GM12875 (cell line): ENCODE results near the gene F12.

Experiments
- H3K4me3 ChIP-seq: one replicate; pipeline ENCODE4 v1.5.1; 2011; ENCODE audit warnings: low read depth, low read length, control low read depth
- CTCF ChIP-seq: IDR thresholded peaks from 2 replicates; pipeline ENCODE4 v1.5.1; 2011; ENCODE audit warnings: low read depth, mild to moderate bottlenecking, control low read depth, inconsistent platforms, low read length, moderate library complexity, borderline replicate concordance; ENCODE audit not compliant: insufficient read depth

Gene F12

DNA sequence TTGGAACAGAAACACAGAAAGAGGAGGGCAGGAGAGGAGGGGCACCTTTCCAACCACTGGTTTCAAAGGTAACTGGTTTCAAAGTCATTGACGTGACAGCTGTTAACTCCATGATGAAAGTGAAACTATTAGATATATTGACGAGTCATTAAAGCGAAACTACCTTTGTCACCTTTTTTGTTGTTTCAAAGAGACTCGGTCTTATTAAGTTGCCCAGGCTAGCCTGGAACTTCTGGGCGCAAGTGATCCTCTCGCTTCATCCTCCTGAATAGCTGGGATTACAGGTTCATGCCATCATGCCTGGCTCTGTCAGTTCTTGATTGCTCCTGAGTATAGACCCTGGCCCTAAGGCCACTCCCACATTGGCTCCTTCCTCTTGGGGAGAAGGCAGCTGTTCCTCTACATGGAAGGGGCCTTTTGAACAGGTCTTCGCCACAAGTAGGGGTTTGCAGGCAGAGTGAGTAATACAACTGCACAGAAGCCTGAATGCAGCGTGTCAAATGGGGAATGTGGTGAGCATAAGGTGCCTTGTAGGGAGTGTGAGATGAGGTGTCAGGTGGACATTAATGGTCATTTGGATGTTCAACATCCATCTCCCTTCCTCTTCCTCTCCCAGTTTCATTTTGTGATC is 3.4 kb upstream of the F12 start:
- H3K4me3 ChIP-seq, result no peak overlapping the region
- no peak for TF ChIP-seq CTCF

DNA sequence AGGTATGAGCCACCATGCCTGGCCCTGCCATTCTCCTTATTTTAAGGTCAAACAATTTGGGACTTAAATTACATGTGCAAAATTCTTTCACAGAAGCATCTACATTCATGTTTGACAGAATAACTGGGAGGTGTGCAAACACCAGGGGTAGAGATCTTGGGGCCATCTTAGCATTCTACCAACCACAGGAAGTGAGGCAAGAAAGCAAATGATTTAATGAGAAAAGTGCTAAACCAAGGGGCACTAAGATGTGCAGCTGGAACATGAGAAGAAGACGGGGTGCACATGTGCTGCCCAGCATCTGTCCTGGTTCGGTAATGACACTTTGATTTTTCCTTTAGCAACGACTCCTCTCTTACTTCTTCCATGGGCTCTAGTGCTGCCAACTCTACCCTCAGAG is 1.2 kb upstream of the F12 start:
- no peak overlapping the region for H3K4me3 ChIP-seq
- no peak for TF ChIP-seq CTCF

DNA sequence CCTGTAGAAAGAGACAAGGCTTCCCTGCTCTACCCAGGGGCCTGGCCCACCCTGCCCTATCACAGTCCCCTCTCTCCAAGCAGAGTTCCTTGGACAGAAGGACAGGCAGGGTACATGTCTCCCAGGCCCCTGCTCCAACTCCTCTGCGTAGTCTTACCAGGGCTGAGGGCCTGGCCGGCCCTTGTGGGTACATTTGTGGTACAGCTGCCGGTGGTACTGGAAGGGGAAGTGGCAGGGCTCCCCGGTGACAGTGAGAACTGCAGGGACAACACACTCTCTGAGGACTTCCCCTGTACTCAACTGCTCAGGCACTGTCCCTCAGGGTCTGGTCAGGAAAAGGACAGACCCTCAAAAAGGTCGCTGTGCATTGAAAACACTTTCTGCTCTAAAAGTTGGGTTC is 3.6 kb downstream of the F12 start:
- H3K4me3 ChIP-seq, result no peak overlapping the region
- no peak for TF ChIP-seq CTCF

DNA sequence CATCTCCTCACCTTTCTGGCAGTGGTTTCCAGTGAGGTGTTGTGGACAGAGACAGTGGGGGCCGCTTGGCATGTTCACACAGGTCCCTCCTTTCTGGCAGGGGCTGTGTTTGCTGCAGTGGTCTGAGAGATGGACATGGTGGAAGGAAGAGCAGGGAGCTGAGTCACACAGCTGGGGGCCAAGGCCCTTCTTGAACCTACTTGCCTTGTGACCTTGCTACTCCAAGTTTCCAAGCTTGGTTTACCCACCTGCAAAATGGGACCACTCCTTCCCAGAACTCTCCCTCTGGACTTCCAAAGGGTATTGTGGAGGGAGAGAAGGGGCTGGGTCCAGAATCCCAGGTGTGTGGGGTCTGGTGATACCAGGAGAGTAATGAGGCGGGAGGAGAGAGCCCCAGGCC is 4.1 kb downstream of the F12 start:
- H3K4me3 ChIP-seq, result no peak overlapping the region
- no peak for TF ChIP-seq CTCF

DNA sequence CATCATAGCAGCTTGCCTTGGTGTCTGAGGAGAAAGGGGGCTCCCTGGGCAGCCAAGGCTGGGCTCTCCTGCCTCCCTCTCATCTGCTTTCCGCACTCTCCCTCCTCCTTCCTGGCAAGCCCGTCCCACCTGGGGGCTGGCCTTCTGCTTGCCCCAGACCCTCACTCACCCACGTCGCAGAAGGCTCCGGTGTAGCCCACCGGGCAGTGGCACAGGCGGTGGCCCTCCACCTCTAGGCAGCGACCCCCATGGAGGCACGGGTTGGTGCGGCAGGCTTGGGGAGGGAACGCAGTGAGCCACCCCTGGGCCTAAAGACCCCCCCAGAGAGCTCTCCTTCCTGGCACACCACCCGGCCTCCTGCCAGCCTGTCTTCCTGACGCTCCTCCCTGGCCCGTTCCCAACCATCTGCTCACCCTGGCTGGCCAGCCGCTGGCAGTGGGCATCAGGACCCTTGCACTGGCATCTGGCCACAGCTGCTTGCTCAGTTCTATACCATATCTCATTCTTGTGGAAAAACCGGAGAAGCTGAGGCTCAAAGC is 4.7 kb downstream of the F12 start:
- TF ChIP-seq CTCF, result no peak

DNA sequence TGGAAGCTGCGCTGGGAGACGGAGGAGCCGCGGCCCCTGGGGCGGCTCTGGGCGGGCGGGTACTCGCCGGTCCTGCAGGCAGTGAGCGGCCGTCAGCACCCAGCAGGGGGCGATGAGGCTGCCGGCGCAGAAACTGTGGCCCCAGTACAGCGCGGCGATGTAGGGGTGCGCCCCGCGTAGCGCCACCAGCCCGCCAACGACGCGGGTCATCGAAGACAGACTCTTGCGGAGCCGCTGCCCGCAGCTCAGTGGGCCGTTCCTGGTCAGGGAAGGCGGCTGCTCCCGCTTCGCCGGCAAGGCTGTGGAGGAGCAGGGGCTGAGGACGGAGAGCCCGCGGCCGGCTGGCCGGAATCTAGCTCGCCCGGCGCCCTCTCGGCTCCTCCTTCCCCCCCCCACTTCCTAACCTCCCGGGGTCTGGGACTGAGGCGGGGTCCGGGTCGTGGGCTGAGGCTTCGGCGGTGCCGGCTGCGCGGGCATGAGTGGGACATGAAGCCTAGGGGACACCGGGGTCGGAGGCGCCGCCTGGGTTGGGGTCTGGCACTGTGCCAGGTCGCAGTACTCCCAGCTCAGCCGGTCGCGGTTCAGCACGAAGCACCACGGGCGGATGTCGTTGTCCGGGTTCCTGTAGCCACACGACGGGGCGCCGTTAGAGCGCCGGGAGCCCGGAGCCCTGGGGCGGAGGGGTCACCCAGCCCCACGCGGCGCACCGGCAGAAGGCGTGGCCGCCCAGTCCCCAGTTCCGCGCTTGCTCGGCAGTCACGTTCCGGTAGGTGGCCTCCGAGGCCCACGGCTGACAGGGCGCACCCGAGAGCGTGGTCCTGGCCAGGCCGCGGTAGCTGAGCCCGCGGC is 5.3 kb downstream of the F12 start:
- TF ChIP-seq CTCF, result peak; percentile 95
- peak overlapping the region; percentile 70 for H3K4me3 ChIP-seq

More for the DNA sequence above, 4.7 kb downstream of the F12 start:
- peak overlapping the region; percentile 70 for H3K4me3 ChIP-seq
